HG03565 (cell line): ENCODE results near the gene PIEZO2.

Source experiments
- ATAC-seq: cut with Tn5 transposase; IDR thresholded peaks from one replicate; pipeline ENCODE4 v1.9.1; 2021; ENCODE audit warnings: mild to moderate bottlenecking, moderate library complexity; ENCODE audit not compliant: unreplicated experiment

PIEZO2 gene

DNA sequence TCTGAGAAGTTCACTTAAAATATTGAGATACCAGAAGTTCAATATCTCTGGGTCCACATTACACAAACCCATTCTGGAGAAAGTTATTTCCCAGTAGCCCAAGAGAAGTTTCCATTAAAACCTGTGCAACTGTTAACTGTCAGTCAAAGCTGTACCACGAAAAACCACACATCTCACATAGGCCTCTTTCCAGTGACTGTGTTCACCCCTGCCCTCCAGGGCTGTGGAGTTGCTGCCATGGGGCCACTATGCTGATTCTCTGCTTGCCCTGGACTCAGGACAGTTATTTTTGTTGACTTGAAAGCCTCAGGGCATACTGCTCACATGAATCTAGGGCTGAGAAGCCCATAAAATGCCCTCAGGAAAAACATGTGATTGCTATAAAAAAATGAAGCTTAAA is 153.8 kb downstream of the PIEZO2 start:
- ATAC-seq, result no peak

DNA sequence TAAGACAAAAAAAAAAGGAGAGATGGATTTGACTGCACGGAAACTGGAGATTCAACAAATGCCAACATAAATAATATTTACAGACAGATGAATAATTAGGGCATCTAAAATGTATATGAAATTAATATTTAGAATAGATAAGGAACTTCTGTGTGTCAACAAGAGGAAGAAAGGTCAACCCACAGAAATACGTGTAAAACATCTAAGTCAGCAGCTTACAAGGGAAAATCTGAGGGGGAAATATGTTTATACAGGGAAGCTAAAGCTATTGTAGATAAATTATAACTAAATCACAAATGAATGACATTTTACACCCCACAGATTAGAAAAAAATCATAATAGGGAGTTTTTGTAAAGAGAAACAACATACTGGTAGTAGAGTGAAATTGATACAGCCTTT is 159.9 kb downstream of the PIEZO2 start:
- ATAC-seq, result no peak

DNA sequence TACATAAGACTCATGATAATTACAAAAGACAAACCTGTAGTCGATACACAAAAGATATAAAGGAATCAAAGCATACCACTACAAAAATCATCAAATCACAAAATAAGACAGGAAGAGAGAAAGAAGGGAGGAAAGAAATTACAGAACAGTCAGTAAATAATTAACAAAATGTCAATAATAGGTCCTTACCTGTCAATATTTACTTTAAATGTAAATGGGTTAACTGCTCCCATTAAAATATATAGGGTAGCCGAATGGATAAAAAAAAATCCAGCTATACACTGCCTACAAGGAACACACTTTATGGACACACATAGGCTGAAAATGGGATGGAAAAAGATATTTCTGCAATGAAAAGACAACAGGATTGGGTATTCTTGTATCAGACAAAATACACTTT is 163.7 kb downstream of the PIEZO2 start:
- no peak for ATAC-seq

DNA sequence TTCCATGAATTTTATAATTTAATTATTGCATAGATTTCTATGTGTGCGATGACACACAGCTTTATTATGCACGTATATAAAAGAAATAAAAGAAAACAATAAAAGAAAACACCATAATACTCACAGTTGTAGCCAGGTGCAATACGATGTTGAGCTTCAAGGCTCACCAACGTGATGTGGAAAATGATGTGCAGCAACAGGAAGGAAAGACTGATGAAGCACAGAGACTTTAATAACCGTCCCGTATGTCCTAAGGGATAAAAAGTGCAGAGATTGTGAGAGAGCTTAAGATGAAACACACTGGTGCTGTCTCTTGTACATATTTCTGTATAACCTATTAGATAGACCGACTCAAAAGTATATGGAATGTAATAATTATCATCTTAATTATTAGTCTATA is 170.0 kb downstream of the PIEZO2 start:
- ATAC-seq, result no peak

DNA sequence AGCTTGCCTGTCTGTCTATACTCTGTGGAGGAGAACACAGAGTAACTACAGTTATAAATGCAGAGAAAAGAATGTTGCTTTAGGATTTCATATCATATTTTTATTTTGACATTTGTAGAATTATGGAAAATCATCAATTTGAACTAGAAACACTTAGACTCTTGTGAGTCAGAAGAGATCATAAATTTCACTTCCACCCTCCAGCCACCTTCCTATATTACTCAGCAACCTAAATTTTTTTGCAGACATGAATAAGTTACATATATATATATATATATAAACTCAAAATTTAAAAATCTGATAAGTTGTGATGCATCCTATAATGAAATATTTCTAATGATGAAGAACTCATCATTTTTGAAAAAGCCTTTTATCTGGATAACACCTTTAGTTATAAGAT is 172.3 kb downstream of the PIEZO2 start:
- no peak for ATAC-seq

DNA sequence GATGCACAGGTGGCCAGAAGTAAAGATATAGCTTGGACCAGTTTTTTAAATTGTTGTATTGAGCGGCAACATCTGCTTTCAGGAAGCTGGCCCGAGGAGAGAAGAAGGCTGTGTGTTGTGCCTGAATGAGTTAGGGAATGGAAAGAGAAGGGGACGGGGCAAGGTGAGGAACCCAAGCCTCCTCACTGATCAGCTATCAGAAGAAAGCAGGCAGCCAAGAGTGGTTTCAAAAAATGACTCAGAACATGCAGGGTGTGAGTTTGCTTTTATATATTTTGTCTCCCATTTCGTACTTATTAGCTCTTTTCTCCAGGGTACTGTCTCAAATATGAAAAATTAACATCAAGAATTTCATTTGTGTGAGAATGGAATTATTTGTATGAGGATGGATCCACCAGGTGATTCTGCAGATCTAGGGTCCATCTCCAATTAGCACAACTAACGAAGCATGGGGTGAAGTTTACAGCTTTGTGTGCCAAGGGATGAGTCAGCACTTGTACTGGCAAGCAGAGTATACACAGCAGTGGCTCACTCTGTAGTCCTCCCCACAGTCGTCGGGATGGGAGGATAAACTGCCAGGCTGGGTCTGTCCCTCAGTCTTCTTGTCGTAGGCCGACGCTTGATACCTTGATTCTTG is 175.7 kb downstream of the PIEZO2 start:
- ATAC-seq, result no peak

DNA sequence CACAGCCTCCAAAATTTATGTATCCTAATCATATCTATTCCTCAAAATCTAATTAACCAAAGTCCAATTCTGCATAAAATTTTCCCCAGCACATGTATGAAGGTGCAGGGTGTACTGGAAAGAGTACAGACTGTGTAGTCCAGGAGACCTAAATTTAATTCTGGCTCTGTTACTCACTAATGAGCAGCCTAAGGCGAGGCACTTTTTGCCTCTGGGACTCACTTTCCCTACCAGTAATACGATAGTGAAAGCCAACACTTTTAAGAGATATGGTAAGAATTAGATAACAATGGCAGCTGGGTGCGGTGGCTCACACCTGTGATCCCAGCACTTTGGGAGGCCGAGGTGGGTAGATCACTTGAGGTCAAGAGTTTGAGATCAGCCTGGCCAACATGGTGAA is 177.7 kb downstream of the PIEZO2 start:
- no peak for ATAC-seq

DNA sequence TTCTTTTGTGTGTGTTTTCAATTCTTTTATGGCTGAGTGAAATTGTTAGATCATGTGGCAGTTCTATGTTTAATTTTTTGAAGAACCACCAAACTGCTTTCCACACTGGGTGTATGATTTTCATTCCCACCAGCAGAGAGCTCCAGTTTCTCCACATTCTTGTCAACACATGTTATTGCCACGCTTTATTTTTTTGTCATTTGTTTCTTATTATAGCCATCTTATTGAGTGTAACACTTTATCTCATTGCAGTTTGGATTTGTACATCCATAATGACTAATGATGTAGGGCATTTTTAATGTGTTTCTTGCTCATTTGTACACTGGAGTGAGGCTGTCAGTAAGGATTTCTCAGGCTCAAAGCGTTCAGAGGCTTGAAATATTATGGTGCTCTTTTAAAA is 184.2 kb downstream of the PIEZO2 start:
- ATAC-seq, result no peak

DNA sequence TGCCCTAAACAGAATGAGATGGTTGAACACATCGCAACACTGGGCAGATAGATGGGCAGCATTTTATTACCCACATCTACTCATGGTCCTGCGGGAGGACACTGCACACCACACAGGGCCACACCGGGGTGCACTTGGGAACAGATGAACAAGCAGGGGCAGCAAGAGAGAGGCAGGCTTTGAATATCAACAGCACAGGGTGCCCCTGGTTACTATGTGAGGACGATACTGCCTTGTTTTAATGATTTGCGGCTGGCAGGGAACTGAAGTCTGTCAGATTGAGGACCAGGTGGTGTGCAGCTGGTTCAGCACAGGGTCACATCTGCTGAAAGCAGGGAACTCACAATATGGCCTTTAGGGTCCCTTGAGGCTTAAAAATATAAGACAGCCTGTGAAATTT is 195.7 kb downstream of the PIEZO2 start:
- no peak for ATAC-seq

DNA sequence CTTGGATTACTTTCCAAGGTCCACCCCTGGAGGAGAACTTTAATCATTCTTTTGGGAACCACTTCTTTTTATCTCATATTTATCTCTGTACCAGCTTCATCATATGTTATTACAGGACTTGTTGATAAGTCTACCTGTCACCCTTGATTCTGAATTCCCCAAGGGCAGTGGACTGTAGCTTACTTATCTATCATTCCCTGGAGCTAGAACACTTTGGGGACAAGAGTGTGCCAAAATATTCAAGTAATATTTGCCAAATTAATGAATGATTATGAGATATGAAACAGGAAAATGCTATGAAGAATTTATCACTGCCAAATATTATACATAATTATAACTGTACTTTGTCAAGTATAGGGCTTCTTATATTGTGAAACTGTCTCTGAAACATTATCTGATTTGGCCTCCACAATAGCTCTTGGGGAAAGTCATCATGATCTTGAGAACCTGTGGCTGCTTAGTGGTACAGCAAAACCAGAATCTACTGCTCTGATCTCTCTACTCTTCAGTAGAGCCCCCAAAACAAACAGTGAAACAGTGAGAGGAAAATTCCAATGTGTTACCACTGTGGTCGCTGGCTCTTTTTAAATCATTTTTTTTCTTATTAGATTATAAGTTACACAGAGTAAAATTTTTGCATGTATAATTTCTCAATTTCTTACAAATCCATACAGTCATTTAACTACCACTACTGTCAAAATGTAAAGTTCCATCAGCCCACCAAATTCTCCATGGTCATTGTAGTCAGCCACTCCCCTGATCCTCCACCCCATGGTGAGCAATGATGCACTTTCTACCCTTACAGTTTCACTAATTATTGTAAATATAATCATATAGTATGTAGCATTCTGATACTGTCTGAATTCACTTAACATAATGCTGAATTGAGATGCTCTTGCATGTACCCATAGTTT is 197.5 kb downstream of the PIEZO2 start:
- ATAC-seq, result no peak

DNA sequence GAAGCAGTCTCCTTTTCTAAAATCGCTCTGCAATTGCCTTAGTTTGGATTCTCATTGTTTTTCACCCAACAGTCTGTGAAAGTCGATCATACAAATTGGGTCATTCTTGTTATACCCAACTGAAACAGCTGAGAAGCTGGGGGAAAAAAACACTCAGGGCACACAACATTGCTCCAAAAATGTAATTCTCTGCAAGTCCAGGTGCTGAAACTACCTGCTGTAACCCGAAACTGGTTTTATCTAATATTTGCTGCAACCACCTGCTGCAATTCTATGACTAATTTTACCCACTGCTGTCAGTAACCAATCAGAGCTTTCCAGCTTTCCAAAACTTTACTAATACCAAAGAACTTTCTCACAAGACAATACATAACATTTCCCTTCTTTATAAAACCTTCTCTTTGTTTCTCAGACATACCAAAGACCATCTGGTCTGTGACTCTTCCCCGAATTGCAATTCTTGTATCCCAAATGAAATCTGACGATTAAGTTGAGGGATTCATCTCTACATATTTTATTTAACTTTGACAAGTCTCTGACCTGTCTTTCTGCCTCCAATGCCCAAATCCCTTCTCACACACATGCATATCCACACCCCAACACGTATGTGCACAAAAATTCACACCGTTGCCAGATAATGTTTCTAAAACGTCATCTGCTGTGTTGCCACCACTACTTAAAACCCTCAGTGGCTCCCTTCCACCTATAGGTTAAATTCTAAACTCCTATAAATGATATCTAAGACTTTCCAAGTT is 198.3 kb downstream of the PIEZO2 start:
- ATAC-seq, result no peak

DNA sequence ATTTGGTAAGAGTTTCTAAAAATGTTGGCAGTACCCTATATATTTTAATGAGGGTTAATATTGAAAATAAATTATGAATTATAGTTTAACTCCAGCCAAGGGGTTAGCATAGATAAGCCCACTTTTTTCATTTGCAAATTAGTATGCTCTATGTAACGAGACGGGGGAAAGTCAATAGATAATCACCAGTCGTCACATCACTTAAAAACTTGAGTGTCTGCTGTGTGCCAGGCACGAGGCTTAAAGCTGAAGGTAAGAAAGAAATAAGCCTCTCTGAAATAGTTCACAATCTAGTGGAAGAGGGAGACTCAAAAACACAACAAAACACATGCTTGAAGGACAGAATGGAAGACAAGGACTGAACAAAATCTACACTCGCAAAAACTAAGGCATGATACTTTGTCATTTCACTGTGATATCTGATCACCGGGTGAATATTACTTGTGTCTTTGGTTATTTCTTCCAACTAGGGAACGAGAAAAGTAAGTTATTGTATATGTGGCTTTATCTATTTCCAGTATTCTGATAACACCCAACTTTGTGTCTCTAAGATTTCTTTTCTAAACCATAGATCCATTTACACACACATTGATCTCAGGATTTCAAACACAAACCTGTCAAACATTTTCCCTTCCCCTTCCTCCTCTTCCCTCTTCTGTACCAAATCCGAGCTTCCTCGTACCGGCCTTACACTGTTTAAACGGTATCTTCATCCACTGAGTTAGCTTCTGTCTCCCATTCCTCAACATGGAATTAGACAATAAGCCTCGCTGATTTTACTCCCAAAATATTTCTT is 199.1 kb downstream of the PIEZO2 start:
- ATAC-seq, result no peak

DNA sequence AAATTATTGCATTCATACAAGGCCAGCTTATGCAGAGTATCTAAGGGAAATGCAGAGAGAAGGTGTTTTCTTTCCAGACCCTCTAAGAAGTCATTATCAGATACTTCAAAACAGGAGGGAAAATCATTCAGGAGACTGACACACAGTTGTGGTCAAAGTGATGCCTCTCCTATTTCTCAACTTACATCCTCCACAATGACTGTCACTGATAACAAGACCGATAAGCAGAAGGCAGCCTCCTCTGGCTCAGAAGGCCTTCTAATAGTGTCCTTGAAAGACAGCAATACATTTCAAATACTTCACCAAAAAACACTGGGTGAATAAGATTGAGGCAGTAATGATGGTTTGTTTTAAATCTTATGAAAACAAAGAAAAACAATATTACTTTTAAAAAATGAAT is 199.7 kb downstream of the PIEZO2 start:
- ATAC-seq, result no peak

DNA sequence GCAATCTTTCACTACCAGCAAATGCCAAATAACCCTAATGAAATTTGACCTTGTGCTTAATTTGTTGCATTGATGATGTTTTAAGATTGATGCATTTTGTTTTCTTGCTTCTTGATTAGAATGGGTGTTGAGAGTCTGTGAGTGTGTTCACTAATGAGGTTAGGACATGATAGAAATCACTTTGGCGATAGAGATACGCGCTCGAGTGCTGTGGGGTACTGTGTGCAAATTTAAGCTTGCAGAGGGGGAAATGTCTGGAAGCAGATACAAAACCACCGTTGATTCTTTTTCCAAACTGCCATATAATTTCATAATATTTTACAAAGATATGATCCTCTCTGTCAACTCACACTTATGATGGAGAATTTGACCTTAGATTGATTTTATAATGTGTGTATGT is 200.9 kb downstream of the PIEZO2 start:
- ATAC-seq, result no peak

DNA sequence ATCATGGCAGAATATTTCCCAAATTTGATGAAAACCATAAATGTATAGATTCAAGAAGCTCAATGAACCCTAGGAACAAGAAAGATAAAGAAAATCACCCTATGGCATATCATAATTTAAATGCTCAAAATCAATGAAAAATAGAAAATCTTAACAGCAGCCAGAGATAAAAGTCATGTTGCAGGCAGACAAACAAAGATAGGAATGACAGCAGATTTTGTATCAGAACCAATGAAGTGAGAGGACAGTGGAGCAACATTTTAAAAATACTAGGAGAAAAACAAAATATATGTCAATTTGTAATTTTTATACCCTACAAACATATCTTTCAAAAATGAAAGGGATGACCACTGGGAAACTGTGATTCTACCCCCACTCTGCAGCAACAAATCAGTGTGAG is 203.3 kb downstream of the PIEZO2 start:
- ATAC-seq, result no peak

DNA sequence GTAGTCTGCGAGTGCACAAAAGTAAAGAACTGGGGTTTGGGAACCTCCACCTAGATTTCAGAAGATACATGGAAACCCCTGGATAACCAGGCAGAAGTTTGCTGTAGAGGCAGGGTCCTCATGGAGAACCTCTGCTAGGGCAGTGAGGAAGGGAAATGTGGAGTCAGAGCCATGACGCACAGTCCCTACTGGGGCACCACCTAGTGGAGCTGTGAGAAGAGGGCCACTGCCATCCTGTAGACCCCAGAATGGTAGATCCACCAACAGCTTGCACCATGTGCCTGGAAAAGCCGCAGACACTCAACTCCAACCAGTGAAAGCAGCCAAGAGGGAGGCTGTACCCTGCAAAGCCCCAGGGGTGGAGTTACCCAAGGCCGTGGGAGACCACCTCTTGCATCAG is 206.4 kb downstream of the PIEZO2 start:
- no peak for ATAC-seq

DNA sequence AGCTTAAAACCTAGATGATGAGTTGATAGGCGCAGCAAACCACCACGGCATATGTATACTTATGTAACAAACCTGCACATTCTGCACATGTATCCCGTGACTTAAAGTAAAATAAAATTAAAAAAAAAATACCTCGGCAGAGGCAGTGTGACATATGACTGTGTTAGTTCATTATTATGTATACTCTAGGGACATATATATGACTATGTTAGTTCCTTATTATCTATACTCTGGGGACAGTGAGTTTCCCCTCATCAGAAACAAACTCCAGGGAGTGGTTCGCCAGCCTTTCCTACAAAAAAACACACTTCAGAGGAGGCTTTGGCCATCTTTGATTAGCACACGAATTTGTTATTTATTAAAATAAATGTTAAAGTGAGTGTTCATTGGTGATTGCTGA is 209.5 kb downstream of the PIEZO2 start:
- ATAC-seq, result no peak

DNA sequence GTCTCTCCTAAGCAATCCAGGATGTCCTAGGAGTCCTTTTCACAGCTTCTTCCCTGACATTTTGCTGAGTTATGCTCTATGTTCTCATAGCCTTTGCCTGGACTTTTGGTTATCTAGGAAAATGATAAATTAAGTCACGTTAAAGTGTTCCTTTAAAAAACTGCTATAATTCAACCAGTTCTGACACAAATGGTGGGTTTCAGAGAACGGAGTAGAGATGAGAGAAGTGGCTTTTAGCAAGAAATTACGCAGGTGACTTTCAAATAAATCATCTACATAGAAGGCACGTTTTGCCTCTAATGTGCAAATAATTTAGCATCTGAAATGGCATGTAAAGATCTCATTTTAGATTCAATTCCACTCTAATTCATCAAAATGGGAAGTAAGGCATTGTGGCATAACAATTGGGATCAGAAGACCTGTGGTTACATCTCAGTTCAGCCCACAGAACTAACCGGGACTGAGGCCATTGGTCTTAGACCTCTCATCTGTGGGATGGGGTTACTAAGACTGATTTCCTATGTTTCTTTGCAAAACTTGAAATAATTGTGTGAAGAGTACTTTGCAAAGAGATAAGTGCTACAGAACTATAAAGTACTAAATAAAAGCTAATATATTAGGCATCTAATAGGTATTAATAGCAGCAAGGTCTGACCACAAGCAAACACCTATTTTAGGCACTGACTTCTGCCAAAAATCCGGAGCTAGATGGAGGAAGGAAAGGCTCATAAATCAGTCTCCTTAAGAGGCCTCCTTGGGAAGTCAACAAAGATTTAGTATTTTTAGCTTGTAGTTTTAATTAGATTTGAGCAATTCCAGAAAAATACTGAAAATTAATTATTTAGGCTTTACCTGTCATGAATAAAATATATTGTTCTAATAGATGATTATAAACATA is 211.4 kb downstream of the PIEZO2 start:
- no peak for ATAC-seq

DNA sequence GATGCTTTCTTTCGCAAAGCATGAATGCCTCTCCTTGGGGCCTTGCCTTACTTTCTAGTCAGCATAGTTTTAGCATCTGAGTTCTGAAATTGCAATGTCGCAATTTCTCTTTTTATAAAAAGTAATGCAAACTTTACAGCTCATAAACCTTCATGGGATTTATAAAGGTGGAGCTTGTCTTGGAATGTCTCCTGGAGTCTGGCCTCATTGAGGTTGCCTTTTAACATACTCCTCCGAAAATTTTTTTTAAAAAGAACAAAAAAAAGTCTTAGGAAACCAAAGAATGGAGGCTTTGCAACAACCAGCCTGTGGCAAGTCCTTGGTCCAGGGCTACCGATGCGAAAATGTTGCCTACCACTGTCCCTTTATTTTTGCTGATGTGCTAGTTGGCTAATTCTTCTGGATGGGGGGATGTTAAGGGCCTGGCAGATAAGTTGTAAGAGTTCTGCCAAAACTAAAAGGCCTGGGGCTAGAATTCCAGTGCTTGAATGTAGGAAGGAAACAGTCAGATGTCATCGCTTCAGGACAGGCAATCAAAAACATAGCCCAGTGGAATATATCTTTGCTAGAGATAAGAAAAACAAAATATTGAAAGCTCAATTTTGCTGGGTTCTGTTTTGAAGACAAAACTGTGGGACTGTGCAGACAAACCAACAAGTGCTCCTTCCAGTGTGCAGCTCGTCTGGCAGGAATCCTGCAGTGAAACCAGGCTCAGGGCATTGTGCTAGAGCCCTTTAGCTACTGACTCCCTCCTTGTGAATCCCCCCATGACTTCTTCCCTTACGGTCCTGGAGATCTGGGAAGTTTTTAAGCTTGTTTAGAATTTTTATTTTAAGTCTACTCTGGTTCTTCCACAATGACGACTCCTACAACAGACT is 213.0 kb downstream of the PIEZO2 start:
- no peak for ATAC-seq
